Measurements from ENCODE around the gene PPP6R1. TPM values are rescaled to one million over a fixed set of nuclear protein-coding genes. Genes with fewer than 3 reads are reported as not detected.

PPP6R1 gene
- total and polyA plus RNA-seq, 2 of the 13 experiments (the other 11 are each of a cell fraction or from before 2014, with no cell fraction given) = 25.8 to 54.0 TPM

GRCh38 chr19:55258828-55259539 is at the start of gene PPP6R1 (continued):
- TF ChIP-seq NPAS2 (CRISPR knock-in tag; IDR thresholded peaks at IDR 0.05; ENCODE audit: borderline replicate concordance) (no peak), ZNF776 (CRISPR knock-in tag; IDR thresholded peaks at IDR 0.05) (no peak), CHCHD3 (CRISPR knock-in tag; IDR thresholded peaks at IDR 0.05) (no peak), NFYC (CRISPR knock-in tag; IDR thresholded peaks at IDR 0.05) (peak; percentile 54), MAFF (IDR thresholded peaks at IDR 0.05; ENCODE audit: low read depth, low read length) (no peak), ARNT2 (CRISPR knock-in tag; IDR thresholded peaks at IDR 0.05; ENCODE audit: low read depth) (peak; percentile 51; the same call in 1 of the 2 replicates), ZNF513 (CRISPR knock-in tag; conservative IDR thresholded peaks at IDR 0.05) (0 out of 2 replicates have a peak, but pooled peaks have one; percentile 25), PHB2 (IDR thresholded peaks at IDR 0.05; ENCODE audit: partially characterized antibody) (no peak), ZNF333 (CRISPR knock-in tag; IDR thresholded peaks at IDR 0.05; ENCODE audit: borderline replicate concordance) (0 out of 2 replicates have a peak, but pooled peaks have one; percentile 32), NR2C2 (CRISPR knock-in tag; IDR thresholded peaks at IDR 0.05; ENCODE audit: borderline replicate concordance) (peak; percentile 77), STAT5B (CRISPR knock-in tag; IDR thresholded peaks at IDR 0.05) (no peak), MIXL1 (CRISPR knock-in tag; IDR thresholded peaks at IDR 0.05) (peak; percentile 86; the same call in 1 of the 2 replicates), ZNF746 (CRISPR knock-in tag; IDR thresholded peaks at IDR 0.05) (peak; percentile 82; the same call in 1 of the 2 replicates), ZNF615 (CRISPR knock-in tag; IDR thresholded peaks at IDR 0.05; ENCODE audit: borderline replicate concordance) (no peak), POGK (CRISPR knock-in tag; conservative IDR thresholded peaks at IDR 0.05) (peak; percentile 96), NCOA2 (CRISPR knock-in tag; IDR thresholded peaks at IDR 0.05) (peak; percentile 50; the same call in 1 of the 2 replicates), MAFG (CRISPR knock-in tag; IDR thresholded peaks at IDR 0.05) (no peak), CBX2 (IDR thresholded peaks at IDR 0.05; ENCODE audit: low read depth, low read length) (no peak), CBX2 (CRISPR knock-in tag; IDR thresholded peaks at IDR 0.05; ENCODE audit: low read depth) (peak; percentile 82; the same call in 1 of the 2 replicates), GTF2F1 (IDR thresholded peaks at IDR 0.05; ENCODE audit: low read length) (peak; percentile 76; the same call in 1 of the 2 replicates)
- TF ChIP-seq, protein P1, sequence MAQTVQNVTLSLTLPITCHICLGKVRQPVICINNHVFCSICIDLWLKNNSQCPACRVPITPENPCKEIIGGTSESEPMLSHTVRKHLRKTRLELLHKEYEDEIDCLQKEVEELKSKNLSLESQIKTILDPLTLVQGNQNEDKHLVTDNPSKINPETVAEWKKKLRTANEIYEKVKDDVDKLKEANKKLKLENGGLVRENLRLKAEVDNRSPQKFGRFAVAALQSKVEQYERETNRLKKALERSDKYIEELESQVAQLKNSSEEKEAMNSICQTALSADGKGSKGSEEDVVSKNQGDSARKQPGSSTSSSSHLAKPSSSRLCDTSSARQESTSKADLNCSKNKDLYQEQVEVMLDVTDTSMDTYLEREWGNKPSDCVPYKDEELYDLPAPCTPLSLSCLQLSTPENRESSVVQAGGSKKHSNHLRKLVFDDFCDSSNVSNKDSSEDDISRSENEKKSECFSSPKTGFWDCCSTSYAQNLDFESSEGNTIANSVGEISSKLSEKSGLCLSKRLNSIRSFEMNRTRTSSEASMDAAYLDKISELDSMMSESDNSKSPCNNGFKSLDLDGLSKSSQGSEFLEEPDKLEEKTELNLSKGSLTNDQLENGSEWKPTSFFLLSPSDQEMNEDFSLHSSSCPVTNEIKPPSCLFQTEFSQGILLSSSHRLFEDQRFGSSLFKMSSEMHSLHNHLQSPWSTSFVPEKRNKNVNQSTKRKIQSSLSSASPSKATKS (CRISPR knock-in tag; IDR thresholded peaks at IDR 0.05) = no peak
- TF ChIP-seq, protein P2, sequence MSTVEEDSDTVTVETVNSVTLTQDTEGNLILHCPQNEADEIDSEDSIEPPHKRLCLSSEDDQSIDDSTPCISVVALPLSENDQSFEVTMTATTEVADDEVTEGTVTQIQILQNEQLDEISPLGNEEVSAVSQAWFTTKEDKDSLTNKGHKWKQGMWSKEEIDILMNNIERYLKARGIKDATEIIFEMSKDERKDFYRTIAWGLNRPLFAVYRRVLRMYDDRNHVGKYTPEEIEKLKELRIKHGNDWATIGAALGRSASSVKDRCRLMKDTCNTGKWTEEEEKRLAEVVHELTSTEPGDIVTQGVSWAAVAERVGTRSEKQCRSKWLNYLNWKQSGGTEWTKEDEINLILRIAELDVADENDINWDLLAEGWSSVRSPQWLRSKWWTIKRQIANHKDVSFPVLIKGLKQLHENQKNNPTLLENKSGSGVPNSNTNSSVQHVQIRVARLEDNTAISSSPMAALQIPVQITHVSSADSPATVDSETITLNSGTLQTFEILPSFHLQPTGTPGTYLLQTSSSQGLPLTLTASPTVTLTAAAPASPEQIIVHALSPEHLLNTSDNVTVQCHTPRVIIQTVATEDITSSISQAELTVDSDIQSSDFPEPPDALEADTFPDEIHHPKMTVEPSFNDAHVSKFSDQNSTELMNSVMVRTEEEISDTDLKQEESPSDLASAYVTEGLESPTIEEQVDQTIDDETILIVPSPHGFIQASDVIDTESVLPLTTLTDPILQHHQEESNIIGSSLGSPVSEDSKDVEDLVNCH (CRISPR knock-in tag; IDR thresholded peaks at IDR 0.05) = no peak
